Loucy (cell line): ENCODE results near the gene SGMS1.

Source experiments
- CTCF ChIP-seq: fragments of 200-600 bp; sonication (generic); conservative IDR thresholded peaks from 2 replicates; pipeline ENCODE4 v1.5.1; 2014; ENCODE audit warnings: mild to moderate bottlenecking, antibody characterized with exemption, low read length
- EZH2phosphoT487 ChIP-seq: fragments of 200-600 bp; IDR thresholded peaks from 2 replicates; pipeline ENCODE4 v1.6.1; 2018; ENCODE audit warnings: antibody characterized with exemption, mild to moderate bottlenecking, moderate library complexity, borderline replicate concordance

- no peak for TF ChIP-seq CTCF
- no peak for TF ChIP-seq EZH2phosphoT487
Measured at GRCh38 chr10:50514995-50515394, 108.8 kb downstream of the SGMS1 start.
